WTC11 (cell line): ENCODE measurements around the gene HSD11B1L. TPM values are rescaled to one million over a fixed set of nuclear protein-coding genes. Genes with fewer than 3 reads are reported as not detected.

Experiments used
- ATAC-seq: fragments of 200-7000 bp; cut with Tn5 transposase; 2 replicates; pipeline ENCODE4 v1.10.0; 2021; ENCODE audit warnings: mild to moderate bottlenecking, moderate library complexity
- CTCF ChIA-PET: fragments of 300-600 bp; sonication (Branson Sonifier 250); formaldehyde crosslinking; loops from one replicate; lab custom pipeline; 2021; ENCODE audit warnings: antibody characterized with exemption; lab: Charles Lee
- POLR2A ChIA-PET: fragments of 350-600 bp; sonication (Branson Sonifier 250); formaldehyde crosslinking; loops from one replicate; lab custom pipeline; 2021; ENCODE audit warnings: antibody characterized with exemption; lab: Charles Lee
- DNase-seq: peaks from one replicate; pipeline ENCODE4 v3.0.0; 2021; ENCODE audit warnings: low spot score
- H3K27ac Mint-ChIP-seq: 2 replicates; pipeline ENCODE4 v1.8.0; 2021; ENCODE audit warnings: mixed read lengths
- H3K27me3 Mint-ChIP-seq: 2 replicates; pipeline ENCODE4 v1.8.0; 2021; ENCODE audit warnings: low read depth, mild to moderate bottlenecking, moderate library complexity, mixed read lengths
- H3K36me3 Mint-ChIP-seq: 2 replicates; pipeline ENCODE4 v1.8.0; 2021; ENCODE audit warnings: mixed read lengths
- H3K4me1 Mint-ChIP-seq: 2 replicates; pipeline ENCODE4 v1.8.0; 2022; ENCODE audit warnings: mixed read lengths
- H3K4me3 Mint-ChIP-seq: 2 replicates; pipeline ENCODE4 v1.8.0; 2021; ENCODE audit warnings: mild to moderate bottlenecking, moderate library complexity, mixed read lengths
- H3K9me3 Mint-ChIP-seq: 2 replicates; pipeline ENCODE4 v1.8.0; 2021; ENCODE audit warnings: mixed read lengths
- ARID4B ChIP-seq: sonication (generic); formaldehyde crosslinking; IDR thresholded peaks from 2 replicates; pipeline ENCODE4 v1.8.0; 2023; ENCODE audit warnings: missing genetic modification reagents, mild to moderate bottlenecking, borderline replicate concordance
- CREB1 ChIP-seq: sonication (generic); formaldehyde crosslinking; IDR thresholded peaks from 2 replicates; pipeline ENCODE4 v1.8.0; 2023; ENCODE audit warnings: mild to moderate bottlenecking, missing genetic modification reagents
- IRF1 ChIP-seq: sonication (generic); formaldehyde crosslinking; IDR thresholded peaks from 2 replicates; pipeline ENCODE4 v1.8.0; 2023; ENCODE audit warnings: missing genetic modification reagents
- SP1 ChIP-seq: sonication (generic); formaldehyde crosslinking; conservative IDR thresholded peaks from 2 replicates; pipeline ENCODE4 v1.8.1; 2022; ENCODE audit warnings: missing genetic modification reagents
- ZNF219 ChIP-seq: sonication (generic); formaldehyde crosslinking; IDR thresholded peaks from 2 replicates; pipeline ENCODE4 v1.8.0; 2023; ENCODE audit warnings: missing genetic modification reagents, mild to moderate bottlenecking, borderline replicate concordance
- ZNF671 ChIP-seq: fragments of 250-450 bp; sonication (Bioruptor Pico); IDR thresholded peaks from 2 replicates; pipeline ENCODE4 v1.8.0; 2021; ENCODE audit warnings: mild to moderate bottlenecking
- total RNA-seq: library from RNA; stranded (reverse); gene quantifications from 3 replicates; pipeline ENCODE4 v1.2.3, GENCODE V29; 2021
- TF ChIP-seq, protein P1 (sequence below): sonication (generic); formaldehyde crosslinking; IDR thresholded peaks from 2 replicates; pipeline ENCODE4 v1.8.0; 2022; ENCODE audit warnings: mild to moderate bottlenecking, missing genetic modification reagents
- TF ChIP-seq, protein P2 (sequence below): sonication (generic); formaldehyde crosslinking; IDR thresholded peaks from 2 replicates; pipeline ENCODE4 v1.8.0; 2022; ENCODE audit warnings: missing genetic modification reagents
- TF ChIP-seq, protein P3 (sequence below): fragments of 250-450 bp; sonication (Bioruptor Pico); IDR thresholded peaks from 2 replicates; pipeline ENCODE4 v1.9.0; 2021; ENCODE audit warnings: mild to moderate bottlenecking, borderline replicate concordance
- TF ChIP-seq, protein P4 (sequence below): fragments of 250-450 bp; sonication (Bioruptor Pico); IDR thresholded peaks from 2 replicates; pipeline ENCODE4 v1.9.0; 2021; ENCODE audit warnings: mild to moderate bottlenecking

HSD11B1L gene
- total RNA-seq, 1 experiment from 2014 or later = 11.8 TPM

DNA sequence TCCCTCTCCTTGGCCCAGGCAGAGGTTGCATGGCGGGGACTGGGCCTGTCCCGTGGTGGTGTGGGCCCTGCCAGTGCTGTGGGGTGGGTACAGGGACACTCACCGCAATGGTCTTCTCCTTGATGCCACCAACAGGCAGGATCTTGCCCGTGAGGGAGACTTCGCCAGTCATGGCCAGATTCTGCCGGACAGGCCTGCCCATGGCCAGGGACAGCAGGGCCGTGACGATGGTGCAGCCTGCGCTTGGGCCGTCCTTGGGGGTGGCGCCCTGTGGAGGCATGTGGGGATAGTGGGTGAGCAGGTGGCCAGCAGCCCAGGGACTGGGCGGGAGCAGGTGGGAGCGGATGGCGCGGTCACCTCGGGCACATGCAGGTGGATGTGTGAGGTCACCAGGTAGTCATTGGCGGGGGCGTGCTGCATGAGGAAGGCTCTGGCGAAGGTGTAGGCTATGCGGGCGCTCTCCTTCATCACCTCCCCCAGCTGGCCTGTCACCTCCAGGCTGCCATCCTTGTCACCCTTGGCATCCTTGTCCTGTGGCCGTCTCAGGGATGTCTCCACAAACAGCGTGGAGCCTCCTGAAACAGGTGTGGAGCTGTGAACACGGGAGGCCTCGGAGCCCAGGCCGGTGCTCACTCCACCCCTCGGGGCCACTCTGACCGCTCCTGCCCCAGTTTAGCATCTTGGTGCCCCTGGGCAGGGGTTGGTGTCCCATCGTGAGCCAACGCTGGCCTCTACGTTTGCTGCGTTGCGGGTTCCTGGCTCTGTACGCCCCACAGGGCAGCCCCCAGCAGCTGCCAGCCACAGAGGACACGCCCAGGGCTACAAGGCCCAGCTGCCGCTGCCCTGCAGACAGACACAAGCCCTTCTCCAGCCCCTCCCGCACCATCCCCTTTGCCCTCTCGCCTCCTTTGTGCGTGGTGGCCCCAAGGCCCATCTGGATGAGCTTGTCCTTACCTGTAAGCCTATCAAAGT is 12.7 kb downstream of the HSD11B1L start:
- H3K36me3 Mint-ChIP-seq = peaks cover 42% of the 10 kb centered on the region
- ChIA-PET POLR2A (interaction anchor here (0.6 to 0.9 kb wide), 2 partner anchors 23 kb away, joined by 3 to 4 read pairs; no protein-coding TSS in a partner anchor), CTCF (no interaction called here)
- H3K9me3 Mint-ChIP-seq = no peaks in the 10 kb centered on the region
- peak overlapping the region; percentile 49; the same call in 1 of the 2 replicates for H3K27ac Mint-ChIP-seq
- no peaks in the 10 kb centered on the region for H3K27me3 Mint-ChIP-seq
- peaks cover 6% of the 10 kb centered on the region; the same call in 1 of the 2 replicates for H3K4me1 Mint-ChIP-seq
- DNase-seq = no peak
- no peak overlapping the region for H3K4me3 Mint-ChIP-seq
- no peak for ATAC-seq
- TF ChIP-seq, protein P1, sequence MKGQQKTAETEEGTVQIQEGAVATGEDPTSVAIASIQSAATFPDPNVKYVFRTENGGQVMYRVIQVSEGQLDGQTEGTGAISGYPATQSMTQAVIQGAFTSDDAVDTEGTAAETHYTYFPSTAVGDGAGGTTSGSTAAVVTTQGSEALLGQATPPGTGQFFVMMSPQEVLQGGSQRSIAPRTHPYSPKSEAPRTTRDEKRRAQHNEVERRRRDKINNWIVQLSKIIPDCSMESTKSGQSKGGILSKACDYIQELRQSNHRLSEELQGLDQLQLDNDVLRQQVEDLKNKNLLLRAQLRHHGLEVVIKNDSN (CRISPR knock-in tag) = no peak
- TF ChIP-seq, protein P2, sequence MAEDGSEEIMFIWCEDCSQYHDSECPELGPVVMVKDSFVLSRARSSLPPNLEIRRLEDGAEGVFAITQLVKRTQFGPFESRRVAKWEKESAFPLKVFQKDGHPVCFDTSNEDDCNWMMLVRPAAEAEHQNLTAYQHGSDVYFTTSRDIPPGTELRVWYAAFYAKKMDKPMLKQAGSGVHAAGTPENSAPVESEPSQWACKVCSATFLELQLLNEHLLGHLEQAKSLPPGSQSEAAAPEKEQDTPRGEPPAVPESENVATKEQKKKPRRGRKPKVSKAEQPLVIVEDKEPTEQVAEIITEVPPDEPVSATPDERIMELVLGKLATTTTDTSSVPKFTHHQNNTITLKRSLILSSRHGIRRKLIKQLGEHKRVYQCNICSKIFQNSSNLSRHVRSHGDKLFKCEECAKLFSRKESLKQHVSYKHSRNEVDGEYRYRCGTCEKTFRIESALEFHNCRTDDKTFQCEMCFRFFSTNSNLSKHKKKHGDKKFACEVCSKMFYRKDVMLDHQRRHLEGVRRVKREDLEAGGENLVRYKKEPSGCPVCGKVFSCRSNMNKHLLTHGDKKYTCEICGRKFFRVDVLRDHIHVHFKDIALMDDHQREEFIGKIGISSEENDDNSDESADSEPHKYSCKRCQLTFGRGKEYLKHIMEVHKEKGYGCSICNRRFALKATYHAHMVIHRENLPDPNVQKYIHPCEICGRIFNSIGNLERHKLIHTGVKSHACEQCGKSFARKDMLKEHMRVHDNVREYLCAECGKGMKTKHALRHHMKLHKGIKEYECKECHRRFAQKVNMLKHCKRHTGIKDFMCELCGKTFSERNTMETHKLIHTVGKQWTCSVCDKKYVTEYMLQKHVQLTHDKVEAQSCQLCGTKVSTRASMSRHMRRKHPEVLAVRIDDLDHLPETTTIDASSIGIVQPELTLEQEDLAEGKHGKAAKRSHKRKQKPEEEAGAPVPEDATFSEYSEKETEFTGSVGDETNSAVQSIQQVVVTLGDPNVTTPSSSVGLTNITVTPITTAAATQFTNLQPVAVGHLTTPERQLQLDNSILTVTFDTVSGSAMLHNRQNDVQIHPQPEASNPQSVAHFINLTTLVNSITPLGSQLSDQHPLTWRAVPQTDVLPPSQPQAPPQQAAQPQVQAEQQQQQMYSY (CRISPR knock-in tag) = 0 out of 2 replicates have a peak, but pooled peaks have one; percentile 30
- 0 out of 2 replicates have a peak, but pooled peaks have one; percentile 45 for TF ChIP-seq IRF1 (CRISPR knock-in tag)
- no peak for TF ChIP-seq ZNF671
- TF ChIP-seq ARID4B = no peak
- no peak for TF ChIP-seq ZNF219
- no peak for TF ChIP-seq CREB1 (CRISPR knock-in tag)
- TF ChIP-seq, protein P3, sequence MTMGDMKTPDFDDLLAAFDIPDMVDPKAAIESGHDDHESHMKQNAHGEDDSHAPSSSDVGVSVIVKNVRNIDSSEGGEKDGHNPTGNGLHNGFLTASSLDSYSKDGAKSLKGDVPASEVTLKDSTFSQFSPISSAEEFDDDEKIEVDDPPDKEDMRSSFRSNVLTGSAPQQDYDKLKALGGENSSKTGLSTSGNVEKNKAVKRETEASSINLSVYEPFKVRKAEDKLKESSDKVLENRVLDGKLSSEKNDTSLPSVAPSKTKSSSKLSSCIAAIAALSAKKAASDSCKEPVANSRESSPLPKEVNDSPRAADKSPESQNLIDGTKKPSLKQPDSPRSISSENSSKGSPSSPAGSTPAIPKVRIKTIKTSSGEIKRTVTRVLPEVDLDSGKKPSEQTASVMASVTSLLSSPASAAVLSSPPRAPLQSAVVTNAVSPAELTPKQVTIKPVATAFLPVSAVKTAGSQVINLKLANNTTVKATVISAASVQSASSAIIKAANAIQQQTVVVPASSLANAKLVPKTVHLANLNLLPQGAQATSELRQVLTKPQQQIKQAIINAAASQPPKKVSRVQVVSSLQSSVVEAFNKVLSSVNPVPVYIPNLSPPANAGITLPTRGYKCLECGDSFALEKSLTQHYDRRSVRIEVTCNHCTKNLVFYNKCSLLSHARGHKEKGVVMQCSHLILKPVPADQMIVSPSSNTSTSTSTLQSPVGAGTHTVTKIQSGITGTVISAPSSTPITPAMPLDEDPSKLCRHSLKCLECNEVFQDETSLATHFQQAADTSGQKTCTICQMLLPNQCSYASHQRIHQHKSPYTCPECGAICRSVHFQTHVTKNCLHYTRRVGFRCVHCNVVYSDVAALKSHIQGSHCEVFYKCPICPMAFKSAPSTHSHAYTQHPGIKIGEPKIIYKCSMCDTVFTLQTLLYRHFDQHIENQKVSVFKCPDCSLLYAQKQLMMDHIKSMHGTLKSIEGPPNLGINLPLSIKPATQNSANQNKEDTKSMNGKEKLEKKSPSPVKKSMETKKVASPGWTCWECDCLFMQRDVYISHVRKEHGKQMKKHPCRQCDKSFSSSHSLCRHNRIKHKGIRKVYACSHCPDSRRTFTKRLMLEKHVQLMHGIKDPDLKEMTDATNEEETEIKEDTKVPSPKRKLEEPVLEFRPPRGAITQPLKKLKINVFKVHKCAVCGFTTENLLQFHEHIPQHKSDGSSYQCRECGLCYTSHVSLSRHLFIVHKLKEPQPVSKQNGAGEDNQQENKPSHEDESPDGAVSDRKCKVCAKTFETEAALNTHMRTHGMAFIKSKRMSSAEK (CRISPR knock-in tag) = 0 out of 2 replicates have a peak, but pooled peaks have one; percentile 40
- 0 out of 2 replicates have a peak, but pooled peaks have one; percentile 19 for TF ChIP-seq SP1 (CRISPR knock-in tag)
- TF ChIP-seq, protein P4, sequence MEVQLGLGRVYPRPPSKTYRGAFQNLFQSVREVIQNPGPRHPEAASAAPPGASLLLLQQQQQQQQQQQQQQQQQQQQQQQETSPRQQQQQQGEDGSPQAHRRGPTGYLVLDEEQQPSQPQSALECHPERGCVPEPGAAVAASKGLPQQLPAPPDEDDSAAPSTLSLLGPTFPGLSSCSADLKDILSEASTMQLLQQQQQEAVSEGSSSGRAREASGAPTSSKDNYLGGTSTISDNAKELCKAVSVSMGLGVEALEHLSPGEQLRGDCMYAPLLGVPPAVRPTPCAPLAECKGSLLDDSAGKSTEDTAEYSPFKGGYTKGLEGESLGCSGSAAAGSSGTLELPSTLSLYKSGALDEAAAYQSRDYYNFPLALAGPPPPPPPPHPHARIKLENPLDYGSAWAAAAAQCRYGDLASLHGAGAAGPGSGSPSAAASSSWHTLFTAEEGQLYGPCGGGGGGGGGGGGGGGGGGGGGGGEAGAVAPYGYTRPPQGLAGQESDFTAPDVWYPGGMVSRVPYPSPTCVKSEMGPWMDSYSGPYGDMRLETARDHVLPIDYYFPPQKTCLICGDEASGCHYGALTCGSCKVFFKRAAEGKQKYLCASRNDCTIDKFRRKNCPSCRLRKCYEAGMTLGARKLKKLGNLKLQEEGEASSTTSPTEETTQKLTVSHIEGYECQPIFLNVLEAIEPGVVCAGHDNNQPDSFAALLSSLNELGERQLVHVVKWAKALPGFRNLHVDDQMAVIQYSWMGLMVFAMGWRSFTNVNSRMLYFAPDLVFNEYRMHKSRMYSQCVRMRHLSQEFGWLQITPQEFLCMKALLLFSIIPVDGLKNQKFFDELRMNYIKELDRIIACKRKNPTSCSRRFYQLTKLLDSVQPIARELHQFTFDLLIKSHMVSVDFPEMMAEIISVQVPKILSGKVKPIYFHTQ (CRISPR knock-in tag) = no peak
